Measurements from ENCODE around the gene ZNF214.

Gene ZNF214

DNA sequence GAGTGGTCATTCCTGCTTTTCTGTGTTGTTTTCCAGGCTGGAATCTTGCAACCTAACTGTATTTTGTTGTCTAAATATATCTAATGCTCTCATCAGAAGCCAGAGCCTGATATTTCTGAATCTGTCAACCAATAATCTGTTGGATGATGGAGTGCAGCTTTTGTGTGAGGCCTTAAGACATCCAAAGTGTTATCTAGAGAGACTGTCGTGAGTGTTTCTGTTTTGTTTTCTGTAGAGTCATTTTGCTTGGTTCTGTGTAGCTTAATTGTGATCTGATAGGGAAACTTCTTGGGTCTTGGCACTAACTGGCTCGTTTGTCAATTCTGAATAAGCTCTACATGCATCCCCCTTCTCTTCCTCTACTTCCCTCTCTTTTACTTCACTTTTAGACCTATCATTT lies 37.5 kb upstream of the ZNF214 start:
- no peaks in the 10 kb centered on the region for H3K4me1 ChIP-seq (ENCODE audit: insufficient read depth, low read length, poor library complexity, severe bottlenecking)
- no peaks in the 10 kb centered on the region; the same call in 1 of the 2 replicates for H3K9me2 ChIP-seq (replicated peaks; ENCODE audit: low read depth, low read length)
- H2AFZ ChIP-seq (ENCODE audit: low read length): no peak overlapping the region
- no peaks in the 10 kb centered on the region for H3K9me3 ChIP-seq (ENCODE audit: insufficient read depth, low read depth, low read length)
- H3K9ac ChIP-seq (ENCODE audit: low read depth, low read length, poor library complexity, severe bottlenecking): no peak overlapping the region
- TF ChIP-seq, protein P1, sequence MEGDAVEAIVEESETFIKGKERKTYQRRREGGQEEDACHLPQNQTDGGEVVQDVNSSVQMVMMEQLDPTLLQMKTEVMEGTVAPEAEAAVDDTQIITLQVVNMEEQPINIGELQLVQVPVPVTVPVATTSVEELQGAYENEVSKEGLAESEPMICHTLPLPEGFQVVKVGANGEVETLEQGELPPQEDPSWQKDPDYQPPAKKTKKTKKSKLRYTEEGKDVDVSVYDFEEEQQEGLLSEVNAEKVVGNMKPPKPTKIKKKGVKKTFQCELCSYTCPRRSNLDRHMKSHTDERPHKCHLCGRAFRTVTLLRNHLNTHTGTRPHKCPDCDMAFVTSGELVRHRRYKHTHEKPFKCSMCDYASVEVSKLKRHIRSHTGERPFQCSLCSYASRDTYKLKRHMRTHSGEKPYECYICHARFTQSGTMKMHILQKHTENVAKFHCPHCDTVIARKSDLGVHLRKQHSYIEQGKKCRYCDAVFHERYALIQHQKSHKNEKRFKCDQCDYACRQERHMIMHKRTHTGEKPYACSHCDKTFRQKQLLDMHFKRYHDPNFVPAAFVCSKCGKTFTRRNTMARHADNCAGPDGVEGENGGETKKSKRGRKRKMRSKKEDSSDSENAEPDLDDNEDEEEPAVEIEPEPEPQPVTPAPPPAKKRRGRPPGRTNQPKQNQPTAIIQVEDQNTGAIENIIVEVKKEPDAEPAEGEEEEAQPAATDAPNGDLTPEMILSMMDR (conservative IDR thresholded peaks at IDR 0.05; ENCODE audit: low read length): no peak
- TF ChIP-seq EZH2phosphoT487 (IDR thresholded peaks at IDR 0.05; ENCODE audit: borderline replicate concordance): no peak
- H3K4me3 ChIP-seq (ENCODE audit: low read length, poor library complexity, severe bottlenecking): no peak overlapping the region
- no peak overlapping the region for H3K4me2 ChIP-seq (ENCODE audit: low read depth, low read length, poor library complexity, severe bottlenecking)
- no peaks in the 10 kb centered on the region for H3K36me3 ChIP-seq (ENCODE audit: insufficient read depth, low read length)
- no peaks in the 10 kb centered on the region for H3K79me2 ChIP-seq (ENCODE audit: insufficient read depth, low read length)
- H4K20me1 ChIP-seq (ENCODE audit: insufficient read depth, low read length, poor library complexity, severe bottlenecking): no peaks in the 10 kb centered on the region
- no peaks in the 10 kb centered on the region for H3K27me3 ChIP-seq (ENCODE audit: insufficient read depth, low read length, poor library complexity, severe bottlenecking)
- H3F3A ChIP-seq (ENCODE audit: low read depth): no peaks in the 10 kb centered on the region

DNA sequence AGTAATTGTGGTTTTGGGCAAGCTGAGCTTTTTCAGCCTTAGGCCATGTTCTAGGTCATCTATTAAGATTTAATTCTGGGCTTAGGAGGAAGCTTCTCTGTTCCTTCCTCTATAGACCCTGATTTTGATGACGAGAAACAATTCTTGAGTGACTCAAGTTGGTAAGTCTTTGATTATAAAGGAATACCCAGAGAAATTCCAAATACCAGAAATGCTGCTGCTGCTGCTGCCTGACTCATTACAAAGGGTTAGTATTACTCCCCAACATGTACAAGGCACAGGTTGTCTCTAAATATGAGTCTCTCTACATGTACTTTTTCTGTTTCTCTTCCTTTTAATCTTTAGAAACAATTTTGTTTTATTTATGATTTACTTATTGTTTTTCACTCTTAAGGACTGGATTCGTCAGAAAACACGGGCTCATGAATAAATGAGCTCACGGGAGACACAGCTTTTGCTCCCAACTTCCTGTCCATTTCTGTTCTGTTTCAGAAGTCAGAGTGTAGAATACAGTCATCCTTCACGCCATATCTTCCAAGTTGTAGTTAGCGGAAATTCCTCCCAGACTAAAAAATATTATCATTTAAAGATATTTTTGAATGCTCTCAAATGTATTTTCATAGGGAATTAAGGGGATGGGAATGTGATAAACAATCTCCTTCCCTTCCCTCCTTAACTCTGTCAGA lies 36.8 kb upstream of the ZNF214 start:
- Histone ChIP-seq H3K9ac (ENCODE audit: low read depth, low read length, poor library complexity, severe bottlenecking) (no peak overlapping the region), H3K4me2 (ENCODE audit: low read depth, low read length, poor library complexity, severe bottlenecking) (no peak overlapping the region), H3K4me3 (ENCODE audit: low read length, poor library complexity, severe bottlenecking) (no peak overlapping the region), H2AFZ (ENCODE audit: low read length) (no peak overlapping the region), H4K20me1 (ENCODE audit: insufficient read depth, low read length, poor library complexity, severe bottlenecking) (no peaks in the 10 kb centered on the region), H3K4me1 (ENCODE audit: insufficient read depth, low read length, poor library complexity, severe bottlenecking) (no peaks in the 10 kb centered on the region), H3K9me2 (replicated peaks; ENCODE audit: low read depth, low read length) (no peaks in the 10 kb centered on the region; the same call in 1 of the 2 replicates), H3K9me3 (ENCODE audit: insufficient read depth, low read depth, low read length) (no peaks in the 10 kb centered on the region), H3K36me3 (ENCODE audit: insufficient read depth, low read length) (no peaks in the 10 kb centered on the region), H3K27me3 (ENCODE audit: insufficient read depth, low read length, poor library complexity, severe bottlenecking) (no peaks in the 10 kb centered on the region), H3K79me2 (ENCODE audit: insufficient read depth, low read length) (no peaks in the 10 kb centered on the region), H3F3A (ENCODE audit: low read depth) (no peaks in the 10 kb centered on the region)
- TF ChIP-seq, protein P1 (conservative IDR thresholded peaks at IDR 0.05; ENCODE audit: low read length): no peak
- TF ChIP-seq EZH2phosphoT487 (IDR thresholded peaks at IDR 0.05; ENCODE audit: borderline replicate concordance): no peak

DNA sequence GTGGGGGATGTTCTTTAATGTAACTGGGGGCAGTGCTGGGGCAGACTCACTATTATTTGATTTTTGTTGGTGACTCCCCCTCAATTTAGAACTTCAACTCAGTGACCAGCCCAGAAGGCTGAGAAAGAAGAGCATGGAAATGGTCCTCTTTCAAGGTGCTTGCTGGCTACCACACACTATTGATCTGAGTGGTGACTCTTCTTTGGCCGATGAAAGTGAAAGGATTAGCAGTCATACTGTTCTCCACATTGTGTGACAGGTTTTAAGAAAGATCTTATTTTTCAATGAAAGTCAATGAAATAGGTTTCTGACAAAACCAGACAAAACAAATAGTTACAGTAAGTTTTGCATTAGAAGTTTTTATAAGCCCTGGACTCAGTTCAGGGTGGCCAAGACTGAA lies 30.0 kb upstream of the ZNF214 start:
- Histone ChIP-seq H3K9me3 (ENCODE audit: insufficient read depth, low read depth, low read length) (no peaks in the 10 kb centered on the region), H3K79me2 (ENCODE audit: insufficient read depth, low read length) (no peaks in the 10 kb centered on the region), H3K27me3 (ENCODE audit: insufficient read depth, low read length, poor library complexity, severe bottlenecking) (no peaks in the 10 kb centered on the region), H3K4me3 (ENCODE audit: low read length, poor library complexity, severe bottlenecking) (no peak overlapping the region), H3F3A (ENCODE audit: low read depth) (no peaks in the 10 kb centered on the region), H3K4me1 (ENCODE audit: insufficient read depth, low read length, poor library complexity, severe bottlenecking) (no peaks in the 10 kb centered on the region), H3K9ac (ENCODE audit: low read depth, low read length, poor library complexity, severe bottlenecking) (no peak overlapping the region), H3K4me2 (ENCODE audit: low read depth, low read length, poor library complexity, severe bottlenecking) (no peak overlapping the region), H4K20me1 (ENCODE audit: insufficient read depth, low read length, poor library complexity, severe bottlenecking) (no peaks in the 10 kb centered on the region), H2AFZ (ENCODE audit: low read length) (no peak overlapping the region), H3K9me2 (replicated peaks; ENCODE audit: low read depth, low read length) (no peaks in the 10 kb centered on the region), H3K36me3 (ENCODE audit: insufficient read depth, low read length) (no peaks in the 10 kb centered on the region)
- no peak for TF ChIP-seq EZH2phosphoT487 (IDR thresholded peaks at IDR 0.05; ENCODE audit: borderline replicate concordance)
- TF ChIP-seq, protein P1 (conservative IDR thresholded peaks at IDR 0.05; ENCODE audit: low read length): no peak

Measured in Loucy (cell line).